EL (cell line): ENCODE results near the gene SPOP.
"Not testable (repeated sequence)": the region's sequence is repeated elsewhere in the genome, so short reads cannot be mapped to it uniquely, and the experiment has no call there.

Experiments used
- DNase-seq: peaks from one replicate; pipeline ENCODE4 v3.0.0-alpha.2; 2016

The SPOP gene

DNA sequence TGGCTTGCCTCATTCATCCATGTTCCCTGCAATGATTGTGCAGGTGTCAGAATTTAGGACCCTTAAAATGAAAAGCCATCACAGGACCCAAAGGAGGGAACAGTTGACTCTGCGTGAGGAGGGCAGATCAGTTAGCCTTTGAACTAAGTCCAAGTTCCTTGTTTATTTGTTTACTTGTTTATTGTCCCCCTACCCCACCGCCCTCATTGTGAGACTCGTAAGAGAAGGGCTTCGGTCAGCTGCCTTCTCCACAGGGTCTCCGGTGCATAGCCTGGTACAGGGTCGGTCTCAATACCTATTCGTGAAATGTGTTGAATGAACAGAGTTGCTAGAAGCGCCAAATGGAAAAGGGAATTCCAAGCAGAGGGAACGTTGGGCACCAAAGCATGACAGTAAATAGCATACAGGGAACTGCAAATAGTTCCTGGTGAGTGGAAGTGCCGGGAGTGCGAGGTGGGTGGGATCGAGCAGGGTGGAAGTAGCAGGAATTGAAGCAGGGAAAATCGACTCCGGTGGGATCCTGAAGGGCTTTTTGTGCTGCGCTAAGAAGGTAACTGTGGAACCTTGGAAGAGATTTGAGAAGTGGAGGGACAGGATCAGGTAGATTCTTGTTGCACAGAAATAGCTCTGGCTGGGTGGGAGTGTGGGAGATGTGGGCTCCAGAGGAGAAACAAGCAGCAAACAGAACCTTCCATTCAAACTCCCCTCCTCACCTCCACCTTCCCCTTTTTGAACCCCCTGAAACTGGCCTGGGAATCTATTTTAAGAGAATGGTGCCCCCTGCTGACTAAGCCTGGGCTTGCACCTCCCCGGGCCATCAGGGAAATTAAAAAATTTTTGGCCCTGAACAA, 17.2 kb upstream of the SPOP start:
- peak; percentile 28 for DNase-seq

DNA sequence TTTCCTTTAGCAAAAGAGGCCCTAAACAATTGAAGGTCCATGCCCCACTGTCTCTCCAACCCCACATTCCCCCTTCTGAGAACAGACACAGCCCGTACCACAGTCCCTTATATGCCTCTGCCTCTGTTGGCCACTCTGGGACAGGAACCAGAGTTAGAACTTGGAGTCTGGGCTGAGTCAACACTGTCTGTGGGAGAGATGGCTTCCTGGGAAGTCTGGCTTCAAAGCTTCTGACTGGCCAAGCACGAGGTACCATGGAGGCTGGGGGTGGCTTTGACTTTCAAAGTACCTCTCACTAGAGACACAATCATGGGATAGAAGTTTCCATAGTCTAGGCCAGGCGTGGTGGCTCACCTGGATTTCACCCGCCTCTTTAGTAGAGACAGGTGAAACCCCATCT, 14.9 kb upstream of the SPOP start:
- DNase-seq = no peak

DNA sequence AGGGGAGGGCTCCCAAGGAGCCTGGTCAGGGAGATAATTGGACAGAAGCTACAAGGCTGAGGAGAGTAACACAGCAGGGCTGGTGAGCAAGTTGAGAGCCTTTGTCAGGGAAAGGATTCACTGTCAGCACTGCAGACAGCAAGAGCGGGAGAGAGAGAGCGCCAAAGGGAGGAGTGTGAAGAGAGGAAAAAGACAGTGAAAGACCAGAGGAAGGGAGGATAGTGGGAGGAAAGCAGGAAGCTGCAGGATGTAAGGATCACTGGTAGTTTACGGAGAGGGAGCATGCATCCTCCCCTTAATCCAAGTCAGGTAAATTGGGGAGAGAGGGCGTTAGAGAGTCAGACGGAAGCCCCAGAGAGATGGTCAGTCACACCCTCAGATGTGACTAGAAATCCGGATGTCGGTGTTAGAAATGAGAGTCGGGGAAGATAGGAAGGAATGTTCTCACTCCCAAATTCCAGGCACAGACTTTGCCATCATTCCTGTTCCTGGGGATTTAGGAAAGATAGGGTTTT, 13.8 kb upstream of the SPOP start:
- no peak for DNase-seq

GRCh38 chr17:49691086-49691676, 13.3 kb upstream of the SPOP start:
- DNase-seq = peak; percentile 37

DNA sequence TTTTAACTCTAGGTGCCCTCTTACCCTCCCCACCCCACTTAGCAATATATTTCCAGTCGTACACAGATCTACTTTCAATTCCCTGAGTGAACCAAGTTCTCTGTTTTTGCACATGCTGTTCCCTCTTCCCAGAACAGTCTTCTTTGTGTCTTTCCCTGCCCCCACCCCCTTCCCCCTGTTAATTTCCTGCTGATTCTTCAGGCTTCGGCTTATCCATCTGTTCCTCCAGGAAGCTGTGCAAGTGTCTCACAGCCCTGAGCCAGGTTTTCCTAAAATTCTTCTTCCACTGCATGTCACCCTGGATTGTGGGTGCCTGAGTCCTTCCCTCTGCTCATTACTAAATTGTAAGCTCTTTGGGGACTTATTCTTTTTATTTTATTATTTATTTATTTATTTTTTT, 12.4 kb upstream of the SPOP start:
- no peak for DNase-seq

GRCh38 chr17:49688848-49689247, 11.0 kb upstream of the SPOP start:
- no peak for DNase-seq

DNA sequence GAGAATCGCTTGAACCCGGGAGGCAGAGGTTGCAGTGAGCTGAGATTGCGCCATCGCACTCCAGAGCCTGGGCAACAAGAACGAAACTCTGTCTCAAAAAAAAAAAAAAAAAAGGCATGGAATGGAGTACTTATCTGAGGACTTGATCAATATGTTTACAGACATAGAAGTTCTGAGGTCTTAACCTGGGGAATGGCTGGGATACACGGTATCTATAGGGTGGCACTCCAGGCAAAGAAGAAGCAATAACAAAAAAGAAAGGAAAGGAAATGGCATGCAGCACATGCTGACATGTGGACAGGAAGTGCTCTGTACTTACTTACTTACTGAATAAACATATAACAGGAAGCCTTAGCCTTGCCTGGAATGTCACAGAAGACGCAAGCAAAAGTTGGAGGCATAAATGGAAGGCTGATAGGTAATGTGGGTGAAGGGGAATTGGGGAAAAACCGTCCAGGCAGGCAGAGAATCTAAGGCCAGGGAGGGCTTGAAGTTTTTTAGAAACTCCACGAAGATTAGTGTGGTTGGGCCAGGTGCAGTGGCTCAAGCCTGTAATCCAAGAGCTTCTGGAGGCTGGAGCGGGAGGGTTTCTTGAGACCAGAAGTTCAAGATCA, 10.1 kb upstream of the SPOP start:
- DNase-seq = peak; percentile 55

DNA sequence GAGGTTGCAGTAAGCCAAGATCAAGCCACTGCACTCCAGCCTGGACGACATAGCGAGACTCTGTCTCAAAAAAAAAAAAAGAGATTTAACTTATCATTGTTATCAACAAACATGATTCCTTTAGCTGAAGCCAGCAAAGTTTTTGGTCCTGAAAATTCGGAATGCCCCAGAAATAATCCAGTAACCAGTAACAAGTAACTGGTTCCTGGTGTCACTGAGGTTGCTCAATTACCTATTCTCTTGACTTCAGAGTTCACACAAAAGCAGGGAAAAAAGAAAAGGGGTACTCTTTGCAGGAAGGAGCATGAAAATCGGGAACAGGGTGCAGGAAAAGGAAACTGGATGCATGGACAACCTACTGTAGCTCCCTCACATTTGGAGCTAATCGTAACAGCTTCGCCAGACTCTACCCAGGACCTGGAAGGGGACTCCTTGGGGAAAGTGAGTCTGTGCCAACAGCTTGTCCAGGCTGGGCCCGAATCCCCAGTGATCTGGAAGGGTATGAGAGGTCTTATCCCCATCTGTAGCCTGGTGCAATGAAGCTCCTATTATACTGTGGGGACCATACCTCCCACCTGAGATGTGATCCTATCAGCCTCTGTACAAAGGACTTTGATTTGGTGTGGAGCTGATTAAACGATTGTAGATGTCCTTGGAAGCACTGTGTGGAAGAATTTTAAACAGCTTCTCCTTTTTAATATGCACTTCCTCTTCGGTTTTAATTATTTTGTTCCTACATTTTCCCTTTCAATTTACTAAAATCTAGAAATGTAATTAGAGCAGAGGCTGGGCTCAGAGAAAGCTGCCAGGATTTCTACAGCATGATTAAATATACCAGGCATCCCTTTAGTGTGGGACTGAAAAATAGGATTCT, 3.4 kb upstream of the SPOP start:
- no peak for DNase-seq

GRCh38 chr17:49680314-49680713, 2.4 kb upstream of the SPOP start:
- no peak for DNase-seq

- peak; percentile 94 for DNase-seq
These were observed 564 bp downstream of the SPOP start for GRCh38 chr17:49677134-49677932.

DNA sequence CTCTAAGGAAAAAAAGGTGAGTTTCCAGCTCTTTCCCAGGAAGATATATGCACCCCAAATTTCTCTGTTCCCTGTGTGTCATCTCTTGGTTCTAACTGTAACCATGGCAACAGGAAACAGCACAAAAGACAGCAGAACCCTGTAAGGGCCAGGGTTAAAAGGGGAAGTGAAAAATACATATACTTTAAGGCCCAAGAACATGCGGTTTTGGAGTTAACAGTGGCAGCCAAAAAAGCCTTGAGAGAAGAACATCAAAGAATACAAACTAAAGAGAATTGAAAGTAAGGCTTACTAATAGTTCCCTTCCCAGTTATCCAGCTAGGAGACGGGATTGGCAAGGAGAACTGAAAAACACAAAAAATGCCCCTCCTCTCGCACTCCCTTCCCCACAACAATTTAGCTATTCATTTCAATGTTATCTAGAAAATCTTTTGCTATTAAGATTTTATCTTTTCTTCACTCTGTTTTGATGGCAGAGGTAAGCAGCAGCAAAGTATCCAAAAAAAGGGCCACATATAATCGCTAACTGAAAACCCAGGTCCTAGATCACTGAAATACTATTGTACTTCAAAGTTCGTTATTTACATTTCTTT, 1.5 kb downstream of the SPOP start:
- DNase-seq = peak; percentile 29

- DNase-seq = no peak
These were observed 3.4 kb downstream of the SPOP start for GRCh38 chr17:49674507-49674906.

GRCh38 chr17:49673679-49674078, 4.2 kb downstream of the SPOP start:
- not testable (repeated sequence) for DNase-seq

GRCh38 chr17:49670641-49671040, 7.3 kb downstream of the SPOP start:
- no peak for DNase-seq

DNA sequence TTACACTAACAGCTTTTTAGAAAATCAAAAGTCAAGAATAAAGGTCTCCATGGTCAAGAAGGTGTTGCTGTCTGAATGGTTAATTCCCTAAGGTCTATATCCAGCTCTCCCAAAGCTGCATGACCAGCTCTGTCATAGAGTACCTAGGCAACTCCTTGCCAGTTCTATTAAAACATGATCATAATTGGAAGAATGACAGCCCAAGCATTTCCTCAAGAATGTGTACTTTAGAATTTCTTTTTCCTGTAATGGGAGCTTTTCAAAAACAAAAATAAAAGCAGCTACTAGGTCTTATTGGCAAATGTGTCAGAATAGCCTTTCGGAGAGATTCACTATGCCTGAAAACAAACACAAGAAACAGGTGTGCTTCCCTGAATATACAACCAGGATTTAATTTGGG, 7.9 kb downstream of the SPOP start:
- DNase-seq = no peak

- no peak for DNase-seq
These were observed 10.0 kb downstream of the SPOP start for GRCh38 chr17:49667854-49668253.

GRCh38 chr17:49664706-49665211, 13.1 kb downstream of the SPOP start:
- no peak for DNase-seq

- no peak for DNase-seq
These were observed 18.1 kb downstream of the SPOP start for GRCh38 chr17:49659661-49660382.

GRCh38 chr17:49656247-49656646, 21.6 kb downstream of the SPOP start:
- DNase-seq = no peak

GRCh38 chr17:49647256-49647585, 30.7 kb downstream of the SPOP start:
- DNase-seq = no peak
